GM23248 (cell line): ENCODE measurements around the gene TASL. TPM values are rescaled to one million over a fixed set of nuclear protein-coding genes. Genes with fewer than 3 reads are reported as not detected.
A peak's percentile ranks its signal among the peaks of the same experiment; 100 is the strongest.

Experiments
- DNase-seq: peaks from one replicate; pipeline ENCODE4 v3.0.0-alpha.2; 2015
- H2AFZ ChIP-seq: fragments of 200-600 bp; sonication (generic); 2 replicates; pipeline ENCODE4 v1.6.1; 2016; ENCODE audit warnings: antibody characterized with exemption
- H3F3A ChIP-seq: fragments of 200-600 bp; sonication (generic); 2 replicates; pipeline ENCODE4 v1.6.1; 2016; ENCODE audit warnings: mild to moderate bottlenecking, antibody characterized with exemption, mixed run types; ENCODE audit not compliant: insufficient read depth
- H3K27ac ChIP-seq: fragments of 200-600 bp; sonication (generic); 2 replicates; pipeline ENCODE4 v1.5.1; 2016; ENCODE audit warnings: mild to moderate bottlenecking
- H3K27me3 ChIP-seq: fragments of 200-600 bp; sonication (generic); replicated peaks from 2 replicates; pipeline ENCODE4 v1.6.1; 2016; ENCODE audit warnings: mild to moderate bottlenecking; ENCODE audit not compliant: insufficient read depth
- H3K36me3 ChIP-seq: fragments of 200-600 bp; sonication (generic); 2 replicates; pipeline ENCODE4 v1.6.1; 2016; ENCODE audit warnings: low read depth, mild to moderate bottlenecking
- H3K4me1 ChIP-seq: fragments of 200-600 bp; sonication (generic); 2 replicates; pipeline ENCODE4 v1.6.1; 2016; ENCODE audit warnings: mild to moderate bottlenecking; ENCODE audit not compliant: insufficient read depth
- H3K4me2 ChIP-seq: fragments of 200-600 bp; sonication (generic); one replicate; pipeline ENCODE4 v1.6.1; 2016; ENCODE audit warnings: mild to moderate bottlenecking; ENCODE audit not compliant: unreplicated experiment
- H3K4me3 ChIP-seq: fragments of 200-600 bp; sonication (generic); 2 replicates; pipeline ENCODE4 v1.5.1; 2016; ENCODE audit warnings: mild to moderate bottlenecking
- H3K79me2 ChIP-seq: fragments of 200-600 bp; sonication (generic); 2 replicates; pipeline ENCODE4 v1.6.1; 2016; ENCODE audit warnings: mild to moderate bottlenecking; ENCODE audit not compliant: insufficient read depth
- H3K9ac ChIP-seq: fragments of 200-600 bp; sonication (generic); 2 replicates; pipeline ENCODE4 v1.6.1; 2016; ENCODE audit warnings: mild to moderate bottlenecking
- H3K9me2 ChIP-seq: fragments of 200-600 bp; sonication (generic); 2 replicates; pipeline ENCODE4 v1.6.1; 2016; ENCODE audit warnings: mixed run types, mild to moderate bottlenecking, moderate library complexity; ENCODE audit not compliant: insufficient read depth
- H3K9me3 ChIP-seq: fragments of 200-600 bp; sonication (generic); one replicate; pipeline ENCODE4 v1.6.1; 2017; ENCODE audit warnings: low read depth
- H4K20me1 ChIP-seq: fragments of 200-600 bp; sonication (generic); 2 replicates; pipeline ENCODE4 v1.6.0; 2016; ENCODE audit not compliant: insufficient read depth
- EZH2 ChIP-seq: fragments of 200-600 bp; sonication (generic); IDR thresholded peaks from 2 replicates; pipeline ENCODE4 v1.6.1; 2018; ENCODE audit warnings: antibody characterized with exemption, mild to moderate bottlenecking; ENCODE audit not compliant: insufficient read depth, poor library complexity, severe bottlenecking
- EZH2phosphoT487 ChIP-seq: fragments of 200-600 bp; sonication (generic); IDR thresholded peaks from 2 replicates; pipeline ENCODE4 v1.6.1; 2018; ENCODE audit warnings: antibody characterized with exemption, moderate library complexity, mild to moderate bottlenecking, low read depth; ENCODE audit not compliant: insufficient read depth
- WGBS, 2 experiments: methylation state at CpG; one replicate each; pipeline ENCODE4 v1.1.6; 2015 to 2017; ENCODE audit warnings: low lambda C conversion rate in 2 of 2, low coverage in 1 of 2; ENCODE audit errors: missing lambda C conversion rate in 2 of 2; 5-methylcytosine and 5-hydroxymethylcytosine counted together
- in situ Hi-C: fragments of 300-500 bp; cut with MboI; formaldehyde crosslinking; loops from 2 replicates; pipeline ENCODE4 v1.15.0; 2020
- polyA plus RNA-seq: library from polyadenylated mRNA; unstranded; fragments of >200 nt; fragmentation: Nextera tagmentation; extraction: Ambion mirVana; gene quantifications from 2 replicates; pipeline ENCODE4 v1.2.1, GENCODE V29; 2016
- total RNA-seq: library from RNA; depleted of rRNA; stranded (reverse); fragments of >200 nt; shearing (Covaris generic); gene quantifications from 2 replicates; pipeline ENCODE4 v1.2.3, GENCODE V29; 2014

TASL gene
- total and polyA plus RNA-seq, 2 experiments from 2014 or later, result not detected

- 0 out of 2 replicates have a peak, but pooled peaks cover 6% of the 10 kb centered on the region for H3F3A ChIP-seq
- no peaks in the 10 kb centered on the region for H3K9me3 ChIP-seq
- no peaks in the 10 kb centered on the region for H4K20me1 ChIP-seq
- H3K36me3 ChIP-seq, result no peaks in the 10 kb centered on the region
- 31 to 54% methylated on average over 3 of the region's 3 CpGs for WGBS, 2 experiments
- no peak overlapping the region for H3K4me2 ChIP-seq
- H2AFZ ChIP-seq, result no peak overlapping the region
- peak; percentile 54 for DNase-seq
- in situ Hi-C loops, result no loop called here
- H3K9ac ChIP-seq, result no peak overlapping the region; the same call in 1 of the 2 replicates
- no peaks in the 10 kb centered on the region for H3K9me2 ChIP-seq
- H3K79me2 ChIP-seq, result no peaks in the 10 kb centered on the region
- TF ChIP-seq EZH2 (no peak), EZH2phosphoT487 (no peak)
- H3K4me1 ChIP-seq, result peaks cover 28% of the 10 kb centered on the region
- peak overlapping the region; percentile 74 for H3K27ac ChIP-seq
- H3K4me3 ChIP-seq, result no peak overlapping the region
- H3K27me3 ChIP-seq, result no peaks in the 10 kb centered on the region
Observed at GRCh38 chrX:30620125-30620524, 42.6 kb upstream of the TASL start.

GRCh38 chrX:30618160-30618765, 40.7 kb upstream of the TASL start:
- Histone ChIP-seq H3K4me2 (no peak overlapping the region), H3K79me2 (no peaks in the 10 kb centered on the region), H2AFZ (no peak overlapping the region), H3K27me3 (no peaks in the 10 kb centered on the region), H3F3A (0 out of 2 replicates have a peak, but pooled peaks cover 10% of the 10 kb centered on the region), H3K9me3 (no peaks in the 10 kb centered on the region), H3K36me3 (no peaks in the 10 kb centered on the region), H3K27ac (no peak overlapping the region), H4K20me1 (no peaks in the 10 kb centered on the region), H3K9ac (no peak overlapping the region), H3K4me1 (peaks cover 32% of the 10 kb centered on the region), H3K4me3 (no peak overlapping the region), H3K9me2 (no peaks in the 10 kb centered on the region)
- DNase-seq, result peak; percentile 9
- in situ Hi-C loops, result no loop called here
- WGBS, 2 experiments, result 97 to 98% methylated on average over 4 to 7 of the region's 7 CpGs
- TF ChIP-seq EZH2 (no peak), EZH2phosphoT487 (no peak)

- no peaks in the 10 kb centered on the region for H3K9me2 ChIP-seq
- H3K4me2 ChIP-seq, result no peak overlapping the region
- H3K36me3 ChIP-seq, result no peaks in the 10 kb centered on the region
- in situ Hi-C loops, result no loop called here
- H3K27me3 ChIP-seq, result no peaks in the 10 kb centered on the region
- 0 out of 2 replicates have a peak, but pooled peaks cover 7% of the 10 kb centered on the region for H3F3A ChIP-seq
- TF ChIP-seq EZH2phosphoT487, result no peak
- no peak for TF ChIP-seq EZH2
- no peak overlapping the region for H3K4me3 ChIP-seq
- H3K79me2 ChIP-seq, result no peaks in the 10 kb centered on the region
- H3K9me3 ChIP-seq, result no peaks in the 10 kb centered on the region
- H3K27ac ChIP-seq, result peak overlapping the region; percentile 40
- peak; percentile 72 for DNase-seq
- no peak overlapping the region for H3K9ac ChIP-seq
- H3K4me1 ChIP-seq, result peaks cover 29% of the 10 kb centered on the region
- no peaks in the 10 kb centered on the region for H4K20me1 ChIP-seq
- 17 to 22% methylated on average over 4 of the region's 4 CpGs for WGBS, 2 experiments
- no peak overlapping the region for H2AFZ ChIP-seq
Observed at GRCh38 chrX:30615229-30615628, 37.7 kb upstream of the TASL start.

DNA sequence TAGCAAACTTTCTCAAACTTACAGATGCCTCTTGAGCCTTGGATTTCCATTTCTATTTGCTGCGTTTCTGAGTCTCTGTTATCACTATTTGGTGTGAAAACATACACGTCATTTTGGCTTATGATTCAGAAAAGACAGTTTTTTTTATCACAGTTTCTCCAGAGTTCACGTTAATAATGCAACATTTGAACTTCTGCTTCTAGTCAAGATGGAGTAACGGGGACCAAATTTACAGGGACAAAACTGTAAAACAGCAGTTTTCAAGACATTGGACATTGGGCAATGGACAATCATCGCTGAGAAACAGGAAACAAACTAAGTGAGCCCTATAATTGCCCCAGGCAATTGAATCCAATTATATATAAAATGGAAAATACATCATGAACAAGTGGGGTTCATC, 36.2 kb upstream of the TASL start:
- TF ChIP-seq EZH2, result no peak
- no peak for TF ChIP-seq EZH2phosphoT487
- H3K4me3 ChIP-seq, result no peak overlapping the region
- no peaks in the 10 kb centered on the region for H3K27me3 ChIP-seq

More for the DNA sequence above, 36.2 kb upstream of the TASL start:
- no peak for DNase-seq
- Histone ChIP-seq H3K9me3 (no peaks in the 10 kb centered on the region), H3K36me3 (no peaks in the 10 kb centered on the region), H3K4me2 (no peak overlapping the region), H3K9me2 (no peaks in the 10 kb centered on the region), H3F3A (peaks cover 16% of the 10 kb centered on the region; the same call in 1 of the 2 replicates), H3K79me2 (no peaks in the 10 kb centered on the region), H3K27ac (no peak overlapping the region), H4K20me1 (no peaks in the 10 kb centered on the region), H3K9ac (no peak overlapping the region), H3K4me1 (peaks cover 21% of the 10 kb centered on the region; the same call in 1 of the 2 replicates), H2AFZ (no peak overlapping the region)
- in situ Hi-C loops, result no loop called here
- WGBS, 2 experiments, result 96 to 99% methylated on average over 5 of the region's 5 CpGs
